ENCODE measurements around the gene N4BP2L2.
A peak's percentile ranks its signal among the peaks of the same experiment; 100 is the strongest.

Gene N4BP2L2

DNA sequence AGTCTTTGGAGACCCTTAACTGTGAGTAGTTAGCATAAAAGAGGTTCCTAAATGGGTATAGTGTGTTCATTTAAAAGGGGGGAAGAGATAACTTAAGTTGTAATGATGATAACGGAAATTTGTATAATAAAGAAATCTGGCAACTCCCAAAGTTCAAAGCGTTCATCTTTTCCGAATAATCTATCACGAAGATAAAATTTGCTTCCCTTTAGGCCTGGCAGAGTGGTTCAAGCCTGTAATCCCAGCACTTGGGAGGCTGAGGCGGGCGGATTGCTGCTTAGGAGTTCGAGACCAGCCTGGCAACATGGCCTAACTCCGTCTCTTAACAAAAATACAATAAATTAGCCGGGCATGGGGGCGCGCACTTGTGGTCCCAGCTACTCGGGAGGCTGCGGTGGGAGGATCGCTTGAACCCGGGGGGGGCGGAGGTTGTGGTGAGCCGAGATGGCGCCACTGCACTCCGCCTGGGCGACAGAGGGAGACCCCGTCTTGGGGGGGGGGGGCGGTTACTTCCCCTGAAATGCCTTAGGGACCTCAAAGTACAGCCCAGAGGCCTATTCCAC lies 934 bp downstream of the N4BP2L2 start:
- no peak for DNase-seq (ENCODE audit: extremely low spot score)
- ChIA-PET POLR2A (interaction anchor here (1.0 kb wide), 1 partner anchor 50 kb away, joined by 3 read pairs; no protein-coding TSS in a partner anchor), CTCF (interaction anchor here (1.0 to 2.8 kb wide), 4 partner anchors 9 to 156 kb away, joined by 3 to 7 read pairs (median 4); partner anchors contain the start of gene PDS5B)
- TF ChIP-seq, protein P1, sequence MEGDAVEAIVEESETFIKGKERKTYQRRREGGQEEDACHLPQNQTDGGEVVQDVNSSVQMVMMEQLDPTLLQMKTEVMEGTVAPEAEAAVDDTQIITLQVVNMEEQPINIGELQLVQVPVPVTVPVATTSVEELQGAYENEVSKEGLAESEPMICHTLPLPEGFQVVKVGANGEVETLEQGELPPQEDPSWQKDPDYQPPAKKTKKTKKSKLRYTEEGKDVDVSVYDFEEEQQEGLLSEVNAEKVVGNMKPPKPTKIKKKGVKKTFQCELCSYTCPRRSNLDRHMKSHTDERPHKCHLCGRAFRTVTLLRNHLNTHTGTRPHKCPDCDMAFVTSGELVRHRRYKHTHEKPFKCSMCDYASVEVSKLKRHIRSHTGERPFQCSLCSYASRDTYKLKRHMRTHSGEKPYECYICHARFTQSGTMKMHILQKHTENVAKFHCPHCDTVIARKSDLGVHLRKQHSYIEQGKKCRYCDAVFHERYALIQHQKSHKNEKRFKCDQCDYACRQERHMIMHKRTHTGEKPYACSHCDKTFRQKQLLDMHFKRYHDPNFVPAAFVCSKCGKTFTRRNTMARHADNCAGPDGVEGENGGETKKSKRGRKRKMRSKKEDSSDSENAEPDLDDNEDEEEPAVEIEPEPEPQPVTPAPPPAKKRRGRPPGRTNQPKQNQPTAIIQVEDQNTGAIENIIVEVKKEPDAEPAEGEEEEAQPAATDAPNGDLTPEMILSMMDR (IDR thresholded peaks at IDR 0.05; ENCODE audit: control extremely low read depth, extremely low read depth, low read depth, missing control alignments) = no peak

DNA sequence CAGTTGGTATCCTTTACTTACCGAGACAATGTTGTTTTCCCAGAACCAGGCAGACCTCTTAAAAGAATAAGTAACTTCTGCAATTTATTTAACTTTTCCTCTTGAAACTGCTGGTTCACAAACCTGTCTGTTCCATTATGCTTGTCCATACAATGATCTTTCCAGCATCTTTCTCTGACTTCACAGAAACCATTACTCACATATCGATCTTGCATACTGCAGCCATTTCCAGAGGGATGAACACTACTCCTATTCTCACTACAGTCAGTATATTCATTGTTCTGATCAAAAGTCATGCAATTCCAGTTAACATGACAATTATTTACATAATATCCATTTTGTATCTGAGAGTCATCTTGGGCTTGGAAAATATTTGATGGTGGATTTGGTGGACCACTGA lies 2.8 kb downstream of the N4BP2L2 start:
- TF ChIP-seq, protein P1 (IDR thresholded peaks at IDR 0.05; ENCODE audit: control extremely low read depth, extremely low read depth, low read depth, missing control alignments) = no peak
- no peak for DNase-seq (ENCODE audit: extremely low spot score)
- CTCF ChIA-PET = interaction anchor here (1.4 to 2.8 kb wide), 2 partner anchors 11 to 50 kb away, joined by 3 to 7 read pairs; partner anchors contain the start of gene PDS5B
- POLR2A ChIA-PET = no interaction called here

DNA sequence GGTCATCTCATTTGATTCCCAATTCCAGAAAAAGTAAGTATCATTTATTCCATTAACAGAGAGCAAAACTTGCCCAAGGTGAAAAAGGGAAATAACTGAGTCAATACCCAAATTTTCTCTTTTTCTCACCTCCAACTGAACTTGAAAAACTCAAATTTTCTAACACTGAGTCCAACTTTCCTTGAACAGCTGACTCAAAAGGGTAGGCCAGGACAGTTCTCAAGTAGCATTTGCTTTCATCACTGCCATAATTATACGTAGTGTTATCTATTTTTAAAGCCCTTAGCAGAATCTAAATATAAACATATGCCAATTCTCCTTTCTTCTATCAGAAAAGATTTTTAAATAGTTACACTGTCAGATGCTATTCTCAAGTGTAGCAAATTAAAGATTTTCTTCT lies 3.5 kb downstream of the N4BP2L2 start:
- CTCF ChIA-PET = interaction anchor here (2.8 kb wide), 1 partner anchor 11 kb away, joined by 7 read pairs; no protein-coding TSS in a partner anchor
- no peak for DNase-seq (ENCODE audit: extremely low spot score)
- POLR2A ChIA-PET = no interaction called here
- TF ChIP-seq, protein P1 (IDR thresholded peaks at IDR 0.05; ENCODE audit: control extremely low read depth, extremely low read depth, low read depth, missing control alignments) = no peak

DNA sequence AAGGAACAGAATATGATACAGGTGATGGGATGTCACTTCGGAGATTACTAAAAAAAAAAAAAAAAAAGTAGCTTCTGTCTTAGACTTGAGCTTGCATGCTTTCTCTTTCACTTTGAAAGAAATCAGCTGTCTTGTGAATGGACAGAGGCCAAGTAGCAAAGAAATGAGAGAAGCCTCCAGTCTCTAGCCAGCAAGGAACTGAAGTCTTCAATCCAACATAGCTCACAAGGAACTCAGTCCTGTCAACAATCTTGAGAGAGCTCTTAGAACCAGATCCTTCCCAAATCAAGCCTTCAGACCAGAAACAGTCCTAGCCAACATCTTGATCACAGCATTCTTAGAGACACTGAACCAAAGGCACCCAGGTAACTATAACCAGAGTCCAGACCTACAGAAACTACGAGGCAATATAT lies 7.7 kb downstream of the N4BP2L2 start:
- CTCF ChIA-PET = interaction anchor here (0.8 to 1.4 kb wide), 5 partner anchors 13 to 194 kb away, joined by 3 to 4 read pairs (median 3); no protein-coding TSS in a partner anchor
- TF ChIP-seq, protein P1 (IDR thresholded peaks at IDR 0.05; ENCODE audit: control extremely low read depth, extremely low read depth, low read depth, missing control alignments) = no peak

DNA sequence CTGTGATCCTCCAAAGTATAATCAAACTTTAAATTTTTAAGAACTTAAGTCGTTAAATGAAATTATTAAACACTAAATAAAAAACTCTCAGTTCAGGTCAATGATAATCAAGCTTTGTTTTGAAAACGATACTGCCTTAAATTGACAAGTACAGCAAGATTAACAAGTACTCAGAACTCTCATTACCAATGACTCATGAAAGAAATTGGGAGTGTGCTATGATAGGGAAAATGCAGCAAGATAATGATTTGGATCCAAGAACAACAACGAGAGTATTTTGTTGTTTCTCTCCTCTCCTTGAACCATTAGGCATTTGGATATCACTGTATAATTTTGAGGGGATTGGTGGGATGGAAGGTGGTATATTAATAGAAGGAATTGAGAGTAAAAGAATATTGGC lies 10.2 kb downstream of the N4BP2L2 start:
- CTCF ChIA-PET = no interaction called here
- TF ChIP-seq, protein P1 (IDR thresholded peaks at IDR 0.05; ENCODE audit: control extremely low read depth, extremely low read depth, low read depth, missing control alignments) = no peak
- DNase-seq (ENCODE audit: extremely low spot score) = no peak
- POLR2A ChIA-PET = interaction anchor here (0.6 kb wide), 1 partner anchor 652 kb away, joined by 3 read pairs; no protein-coding TSS in a partner anchor

More for the DNA sequence above, 7.7 kb downstream of the N4BP2L2 start:
- POLR2A ChIA-PET = interaction anchor here (0.6 kb wide), 2 partner anchors 8 to 566 kb away, joined by 3 read pairs; no protein-coding TSS in a partner anchor
- peak; percentile 38 for DNase-seq (ENCODE audit: extremely low spot score)

DNA sequence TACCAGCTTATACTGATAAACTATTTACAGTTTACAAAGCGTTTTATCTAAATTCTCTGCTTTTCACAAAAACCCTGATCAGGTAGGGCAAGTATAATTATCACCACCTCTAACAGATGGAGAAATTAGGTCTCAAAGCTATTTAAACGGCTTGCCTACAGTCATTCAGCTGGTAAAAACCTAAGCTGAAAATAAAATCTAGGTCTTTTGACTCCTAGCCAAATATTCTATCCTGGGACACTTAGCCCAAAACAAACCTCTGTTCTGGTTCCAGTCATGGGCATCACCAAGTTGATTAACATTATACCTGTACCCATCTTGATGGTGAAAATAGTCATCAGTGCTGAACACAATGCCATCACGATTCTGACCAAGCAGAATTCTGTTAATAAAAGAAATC lies 11.4 kb downstream of the N4BP2L2 start:
- POLR2A ChIA-PET = interaction anchor here (0.5 kb wide), 1 partner anchor 46 kb away, joined by 4 read pairs; no protein-coding TSS in a partner anchor
- CTCF ChIA-PET = interaction anchor here (1.5 to 1.9 kb wide), 3 partner anchors 12 to 20 kb away, joined by 4 to 5 read pairs (median 4); partner anchors contain the start of gene N4BP2L2
- DNase-seq (ENCODE audit: extremely low spot score) = no peak
- TF ChIP-seq, protein P1 (IDR thresholded peaks at IDR 0.05; ENCODE audit: control extremely low read depth, extremely low read depth, low read depth, missing control alignments) = no peak
